Sigmoid colon (tissue), 4 donors: ENCODE data around the gene MAP1B.

ENCODE experiments used
- POLR2A ChIP-seq, 2 donors: fragments of 450-650 bp; IDR thresholded peaks; one replicate each; pipeline ENCODE4 v1.6.1; 2016; ENCODE audit warnings: antibody characterized with exemption in 2 of 2, mild to moderate bottlenecking in 2 of 2, moderate library complexity in 2 of 2
- POLR2AphosphoS5 ChIP-seq, 4 donors: sonication (generic); formaldehyde crosslinking; IDR thresholded peaks; one replicate each; pipeline ENCODE4 v1.6.1; 2017; ENCODE audit warnings: antibody characterized with exemption in 4 of 4
- TF ChIP-seq, protein P1 (sequence below), 4 experiments: fragments of 450-650 bp in 3 of 4; fragments of 200-600 bp in 1 of 4; IDR thresholded peaks; one replicate each; pipeline ENCODE4 v1.5.1; 2016 to 2019; ENCODE audit warnings: antibody characterized with exemption in 4 of 4, mild to moderate bottlenecking in 3 of 4, moderate library complexity in 2 of 4

DNA sequence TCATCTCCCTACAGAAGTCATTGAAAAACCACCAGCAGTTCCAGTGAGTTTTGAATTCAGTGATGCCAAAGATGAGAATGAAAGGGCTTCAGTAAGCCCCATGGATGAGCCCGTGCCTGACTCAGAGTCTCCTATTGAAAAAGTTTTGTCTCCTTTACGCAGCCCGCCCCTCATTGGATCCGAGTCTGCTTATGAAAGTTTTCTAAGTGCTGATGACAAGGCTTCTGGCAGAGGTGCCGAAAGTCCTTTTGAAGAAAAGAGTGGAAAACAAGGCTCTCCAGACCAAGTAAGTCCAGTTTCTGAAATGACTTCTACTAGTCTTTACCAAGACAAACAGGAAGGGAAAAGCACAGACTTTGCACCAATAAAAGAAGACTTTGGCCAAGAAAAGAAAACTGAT is 90.1 kb downstream of the MAP1B start:
- TF ChIP-seq POLR2A (IDR thresholded peaks at IDR 0.05) (no peak), POLR2AphosphoS5 (IDR thresholded peaks at IDR 0.05) (no peak)
- TF ChIP-seq, protein P1, sequence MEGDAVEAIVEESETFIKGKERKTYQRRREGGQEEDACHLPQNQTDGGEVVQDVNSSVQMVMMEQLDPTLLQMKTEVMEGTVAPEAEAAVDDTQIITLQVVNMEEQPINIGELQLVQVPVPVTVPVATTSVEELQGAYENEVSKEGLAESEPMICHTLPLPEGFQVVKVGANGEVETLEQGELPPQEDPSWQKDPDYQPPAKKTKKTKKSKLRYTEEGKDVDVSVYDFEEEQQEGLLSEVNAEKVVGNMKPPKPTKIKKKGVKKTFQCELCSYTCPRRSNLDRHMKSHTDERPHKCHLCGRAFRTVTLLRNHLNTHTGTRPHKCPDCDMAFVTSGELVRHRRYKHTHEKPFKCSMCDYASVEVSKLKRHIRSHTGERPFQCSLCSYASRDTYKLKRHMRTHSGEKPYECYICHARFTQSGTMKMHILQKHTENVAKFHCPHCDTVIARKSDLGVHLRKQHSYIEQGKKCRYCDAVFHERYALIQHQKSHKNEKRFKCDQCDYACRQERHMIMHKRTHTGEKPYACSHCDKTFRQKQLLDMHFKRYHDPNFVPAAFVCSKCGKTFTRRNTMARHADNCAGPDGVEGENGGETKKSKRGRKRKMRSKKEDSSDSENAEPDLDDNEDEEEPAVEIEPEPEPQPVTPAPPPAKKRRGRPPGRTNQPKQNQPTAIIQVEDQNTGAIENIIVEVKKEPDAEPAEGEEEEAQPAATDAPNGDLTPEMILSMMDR (IDR thresholded peaks at IDR 0.05) = no peak
